ENCODE data around the gene IBA57. TPM values are rescaled to one million over a fixed set of nuclear protein-coding genes. Genes with fewer than 3 reads are reported as not detected.

The IBA57 gene
- total RNA-seq, 2 experiments from 2014 or later, result 7.5 to 8.9 TPM

- peaks cover 53% of the 10 kb centered on the region for H3K4me1 Mint-ChIP-seq (ENCODE audit: low read depth)
- peak overlapping the region; percentile 55 for H3K27ac Mint-ChIP-seq
- no peaks in the 10 kb centered on the region for H3K9me3 Mint-ChIP-seq (ENCODE audit: insufficient read depth)
- H3K4me3 Mint-ChIP-seq, result no peak overlapping the region
- CTCF ChIA-PET, result no interaction called here
- POLR2A ChIA-PET, result interaction anchor here (0.7 to 5.3 kb wide), 2 partner anchors 17 to 342 kb away, joined by 5 to 38 read pairs; partner anchors contain the start of gene GUK1
- no peaks in the 10 kb centered on the region for H3K36me3 Mint-ChIP-seq (ENCODE audit: low read depth)
- no peaks in the 10 kb centered on the region for H3K27me3 Mint-ChIP-seq (ENCODE audit: low read depth)
- ATAC-seq (no peak), DNase-seq (no peak)
Observed at GRCh38 chr1:228159008-228159665, 6.5 kb upstream of the IBA57 start.

GRCh38 chr1:228160201-228160761, 5.3 kb upstream of the IBA57 start:
- Mint-ChIP-seq H3K36me3 (ENCODE audit: low read depth) (no peaks in the 10 kb centered on the region), H3K27ac (no peak overlapping the region), H3K4me3 (no peak overlapping the region), H3K4me1 (ENCODE audit: low read depth) (peaks cover 55% of the 10 kb centered on the region), H3K9me3 (ENCODE audit: insufficient read depth) (no peaks in the 10 kb centered on the region), H3K27me3 (ENCODE audit: low read depth) (no peaks in the 10 kb centered on the region)
- ATAC-seq, result no peak
- POLR2A ChIA-PET, result interaction anchor here (0.7 to 5.3 kb wide), 2 partner anchors 19 to 341 kb away, joined by 5 to 38 read pairs; partner anchors contain the start of gene GUK1
- DNase-seq, result no peak
- CTCF ChIA-PET, result interaction anchor here (0.9 kb wide), 1 partner anchor 29 kb away, joined by 3 read pairs; no protein-coding TSS in a partner anchor

GRCh38 chr1:228161362-228161761, 4.2 kb upstream of the IBA57 start:
- H3K4me3 Mint-ChIP-seq, result no peak overlapping the region
- H3K36me3 Mint-ChIP-seq (ENCODE audit: low read depth), result no peaks in the 10 kb centered on the region
- H3K27ac Mint-ChIP-seq, result peak overlapping the region; percentile 69
- ATAC-seq (no peak), DNase-seq (no peak)
- POLR2A ChIA-PET, result interaction anchor here (1.0 kb wide), 1 partner anchor 21 kb away, joined by 3 read pairs; no protein-coding TSS in a partner anchor
- no peaks in the 10 kb centered on the region for H3K27me3 Mint-ChIP-seq (ENCODE audit: low read depth)
- H3K9me3 Mint-ChIP-seq (ENCODE audit: insufficient read depth), result no peaks in the 10 kb centered on the region
- peaks cover 45% of the 10 kb centered on the region for H3K4me1 Mint-ChIP-seq (ENCODE audit: low read depth)
- CTCF ChIA-PET, result interaction anchor here (0.9 kb wide), 1 partner anchor 30 kb away, joined by 3 read pairs; no protein-coding TSS in a partner anchor

GRCh38 chr1:228161866-228162265, 3.7 kb upstream of the IBA57 start:
- ATAC-seq (no peak), DNase-seq (no peak)
- Mint-ChIP-seq H3K36me3 (ENCODE audit: low read depth) (no peaks in the 10 kb centered on the region), H3K9me3 (ENCODE audit: insufficient read depth) (no peaks in the 10 kb centered on the region), H3K4me3 (no peak overlapping the region), H3K27me3 (ENCODE audit: low read depth) (no peaks in the 10 kb centered on the region), H3K4me1 (ENCODE audit: low read depth) (peaks cover 45% of the 10 kb centered on the region), H3K27ac (peak overlapping the region; percentile 69)
- POLR2A ChIA-PET, result interaction anchor here (1.0 kb wide), 1 partner anchor 21 kb away, joined by 3 read pairs; no protein-coding TSS in a partner anchor
- CTCF ChIA-PET, result no interaction called here

GRCh38 chr1:228162286-228163006, 3.2 kb upstream of the IBA57 start:
- CTCF ChIA-PET, result no interaction called here
- Mint-ChIP-seq H3K9me3 (ENCODE audit: insufficient read depth) (no peaks in the 10 kb centered on the region), H3K4me3 (no peak overlapping the region), H3K36me3 (ENCODE audit: low read depth) (no peaks in the 10 kb centered on the region), H3K4me1 (ENCODE audit: low read depth) (peaks cover 42% of the 10 kb centered on the region), H3K27ac (peak overlapping the region; percentile 69), H3K27me3 (ENCODE audit: low read depth) (no peaks in the 10 kb centered on the region)
- POLR2A ChIA-PET, result interaction anchor here (1.0 kb wide), 1 partner anchor 22 kb away, joined by 3 read pairs; no protein-coding TSS in a partner anchor
- DNase-seq, result no peak
- no peak for ATAC-seq

GRCh38 chr1:228163007-228163753, 2.4 kb upstream of the IBA57 start:
- no peaks in the 10 kb centered on the region for H3K9me3 Mint-ChIP-seq (ENCODE audit: insufficient read depth)
- DNase-seq (no peak), ATAC-seq (no peak)
- ChIA-PET CTCF (interaction anchor here (2.7 kb wide), 1 partner anchor 33 kb away, joined by 9 read pairs; no protein-coding TSS in a partner anchor), POLR2A (no interaction called here)
- peak overlapping the region; percentile 94 for H3K27ac Mint-ChIP-seq
- peaks cover 43% of the 10 kb centered on the region for H3K4me1 Mint-ChIP-seq (ENCODE audit: low read depth)
- H3K27me3 Mint-ChIP-seq (ENCODE audit: low read depth), result no peaks in the 10 kb centered on the region
- H3K4me3 Mint-ChIP-seq, result no peak overlapping the region
- no peaks in the 10 kb centered on the region for H3K36me3 Mint-ChIP-seq (ENCODE audit: low read depth)

GRCh38 chr1:228163776-228164519, 1.7 kb upstream of the IBA57 start:
- no peaks in the 10 kb centered on the region for H3K9me3 Mint-ChIP-seq (ENCODE audit: insufficient read depth)
- peaks cover 43% of the 10 kb centered on the region for H3K4me1 Mint-ChIP-seq (ENCODE audit: low read depth)
- ATAC-seq (no peak), DNase-seq (no peak)
- peak overlapping the region; percentile 63 for H3K4me3 Mint-ChIP-seq
- ChIA-PET POLR2A (interaction anchor here (1.6 to 3.7 kb wide), 3 partner anchors 21 to 81 kb away, joined by 6 to 36 read pairs (median 23); partner anchors contain the start of genes ARF1 and GUK1), CTCF (interaction anchor here (1.3 to 2.7 kb wide), 2 partner anchors 33 to 240 kb away, joined by 4 to 9 read pairs; no protein-coding TSS in a partner anchor)
- no peaks in the 10 kb centered on the region for H3K36me3 Mint-ChIP-seq (ENCODE audit: low read depth)
- H3K27me3 Mint-ChIP-seq (ENCODE audit: low read depth), result no peaks in the 10 kb centered on the region
- peak overlapping the region; percentile 94 for H3K27ac Mint-ChIP-seq

- Mint-ChIP-seq H3K27ac (peak overlapping the region; percentile 94), H3K4me1 (ENCODE audit: low read depth) (peaks cover 43% of the 10 kb centered on the region), H3K4me3 (peak overlapping the region; percentile 78), H3K36me3 (ENCODE audit: low read depth) (no peaks in the 10 kb centered on the region), H3K9me3 (ENCODE audit: insufficient read depth) (no peaks in the 10 kb centered on the region), H3K27me3 (ENCODE audit: low read depth) (no peaks in the 10 kb centered on the region)
- ATAC-seq (no peak), DNase-seq (no peak)
- POLR2A ChIA-PET, result interaction anchor here (0.6 to 3.7 kb wide), 12 partner anchors 11 to 1482 kb away, joined by 3 to 36 read pairs (median 3); partner anchors contain the start of genes ARF1 and GUK1
- CTCF ChIA-PET, result interaction anchor here (0.6 to 2.7 kb wide), 16 partner anchors 8 to 1909 kb away, joined by 3 to 9 read pairs (median 4); no protein-coding TSS in a partner anchor
Observed at GRCh38 chr1:228164561-228165371, 838 bp upstream of the IBA57 start.

- CTCF ChIA-PET, result interaction anchor here (0.7 to 3.4 kb wide), 29 partner anchors 9 to 404 kb away, joined by 3 to 48 read pairs (median 4); partner anchors contain the start of gene GUK1
- POLR2A ChIA-PET, result interaction anchor here (0.5 to 3.7 kb wide), 9 partner anchors 9 to 1478 kb away, joined by 3 to 36 read pairs (median 3); partner anchors contain the start of genes ARF1 and GUK1
- peak; percentile 69 for DNase-seq
- ATAC-seq, result peak; percentile 78
- H3K36me3 Mint-ChIP-seq (ENCODE audit: low read depth), result no peaks in the 10 kb centered on the region
- H3K27ac Mint-ChIP-seq, result peak overlapping the region; percentile 92
- H3K9me3 Mint-ChIP-seq (ENCODE audit: insufficient read depth), result no peaks in the 10 kb centered on the region
- H3K27me3 Mint-ChIP-seq (ENCODE audit: low read depth), result no peaks in the 10 kb centered on the region
- H3K4me1 Mint-ChIP-seq (ENCODE audit: low read depth), result peaks cover 41% of the 10 kb centered on the region
- peak overlapping the region; percentile 74 for H3K4me3 Mint-ChIP-seq
Observed at GRCh38 chr1:228166170-228166936, 749 bp downstream of the IBA57 start.
